PC-3 (cell line): Measurements from ENCODE around the gene ATXN7L1.

Source experiments
- EZH2 ChIP-seq: fragments of 300-600 bp; sonication (generic); IDR thresholded peaks from one replicate; pipeline ENCODE4 v1.6.1; 2017; ENCODE audit warnings: antibody characterized with exemption, mild to moderate bottlenecking, low read length; ENCODE audit not compliant: unreplicated experiment
- EZH2phosphoT487 ChIP-seq: fragments of 300-600 bp; sonication (generic); IDR thresholded peaks from 2 replicates; pipeline ENCODE4 v1.6.1; 2018; ENCODE audit warnings: mild to moderate bottlenecking, antibody characterized with exemption, low read length, borderline replicate concordance
- TF ChIP-seq, protein P1 (sequence below): fragments of 300-600 bp; sonication (generic); conservative IDR thresholded peaks from 2 replicates; pipeline ENCODE4 v1.5.1; 2017; ENCODE audit warnings: antibody characterized with exemption, low read depth, mild to moderate bottlenecking, low read length

DNA sequence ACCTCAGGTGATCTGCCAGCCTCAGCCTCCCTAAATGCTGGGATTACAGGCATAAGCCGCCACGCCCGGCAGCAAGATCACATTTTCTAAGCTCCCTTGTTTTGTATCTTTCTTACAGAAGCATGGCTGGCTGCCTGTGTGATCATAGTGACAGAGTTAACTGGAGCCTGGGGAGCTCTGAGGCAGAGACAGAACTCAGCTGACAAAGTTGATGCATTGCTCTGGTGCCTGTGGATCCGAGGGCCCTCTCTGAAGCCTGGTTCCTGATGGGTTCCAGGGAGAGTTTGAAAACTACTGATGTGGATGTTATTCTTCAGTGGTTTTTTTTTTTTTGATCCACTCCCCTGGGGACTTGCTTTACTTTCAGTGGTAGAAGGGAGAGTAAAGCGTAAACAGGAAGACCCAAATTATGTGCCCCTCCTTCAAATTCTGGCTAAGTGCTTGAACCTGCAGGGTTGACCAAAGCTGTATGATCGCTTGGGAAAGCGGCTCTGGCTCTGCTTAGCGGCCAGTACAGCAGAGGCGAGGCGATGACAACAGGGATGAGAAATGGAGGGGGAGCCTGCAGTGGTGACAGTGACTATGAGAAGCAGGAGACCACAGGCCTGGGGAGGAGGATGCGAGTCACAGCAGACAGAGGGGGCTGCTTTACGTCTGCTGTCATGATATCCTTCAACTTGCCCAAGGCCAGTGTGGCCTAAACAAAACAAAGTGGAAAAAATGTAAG lies 288.3 kb downstream of the ATXN7L1 start:
- TF ChIP-seq, protein P1, sequence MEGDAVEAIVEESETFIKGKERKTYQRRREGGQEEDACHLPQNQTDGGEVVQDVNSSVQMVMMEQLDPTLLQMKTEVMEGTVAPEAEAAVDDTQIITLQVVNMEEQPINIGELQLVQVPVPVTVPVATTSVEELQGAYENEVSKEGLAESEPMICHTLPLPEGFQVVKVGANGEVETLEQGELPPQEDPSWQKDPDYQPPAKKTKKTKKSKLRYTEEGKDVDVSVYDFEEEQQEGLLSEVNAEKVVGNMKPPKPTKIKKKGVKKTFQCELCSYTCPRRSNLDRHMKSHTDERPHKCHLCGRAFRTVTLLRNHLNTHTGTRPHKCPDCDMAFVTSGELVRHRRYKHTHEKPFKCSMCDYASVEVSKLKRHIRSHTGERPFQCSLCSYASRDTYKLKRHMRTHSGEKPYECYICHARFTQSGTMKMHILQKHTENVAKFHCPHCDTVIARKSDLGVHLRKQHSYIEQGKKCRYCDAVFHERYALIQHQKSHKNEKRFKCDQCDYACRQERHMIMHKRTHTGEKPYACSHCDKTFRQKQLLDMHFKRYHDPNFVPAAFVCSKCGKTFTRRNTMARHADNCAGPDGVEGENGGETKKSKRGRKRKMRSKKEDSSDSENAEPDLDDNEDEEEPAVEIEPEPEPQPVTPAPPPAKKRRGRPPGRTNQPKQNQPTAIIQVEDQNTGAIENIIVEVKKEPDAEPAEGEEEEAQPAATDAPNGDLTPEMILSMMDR = no peak
- TF ChIP-seq EZH2 (no peak), EZH2phosphoT487 (no peak)
